HG03175 (cell line): ENCODE data around the gene FAM174B.

Source experiments
- ATAC-seq: cut with Tn5 transposase; IDR thresholded peaks from one replicate; pipeline ENCODE4 v1.9.1; 2021; ENCODE audit warnings: mild to moderate bottlenecking, moderate library complexity; ENCODE audit not compliant: unreplicated experiment

FAM174B gene

DNA sequence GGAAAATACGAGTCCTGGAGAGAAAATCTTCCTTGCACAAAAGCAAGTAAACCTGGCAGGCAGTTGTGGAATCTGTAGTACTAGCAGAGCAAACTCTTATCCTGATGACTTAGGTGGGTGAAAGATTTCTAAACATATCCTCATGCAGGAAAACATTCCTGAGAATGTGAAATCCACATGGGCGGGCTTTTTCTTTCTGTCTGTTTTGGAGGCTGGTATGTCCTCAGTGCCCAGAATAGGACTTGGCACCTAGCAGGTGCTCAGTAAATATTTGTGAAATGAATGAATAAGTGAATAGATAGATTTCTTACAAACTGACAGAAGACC, 53.3 kb downstream of the FAM174B start:
- ATAC-seq: no peak

DNA sequence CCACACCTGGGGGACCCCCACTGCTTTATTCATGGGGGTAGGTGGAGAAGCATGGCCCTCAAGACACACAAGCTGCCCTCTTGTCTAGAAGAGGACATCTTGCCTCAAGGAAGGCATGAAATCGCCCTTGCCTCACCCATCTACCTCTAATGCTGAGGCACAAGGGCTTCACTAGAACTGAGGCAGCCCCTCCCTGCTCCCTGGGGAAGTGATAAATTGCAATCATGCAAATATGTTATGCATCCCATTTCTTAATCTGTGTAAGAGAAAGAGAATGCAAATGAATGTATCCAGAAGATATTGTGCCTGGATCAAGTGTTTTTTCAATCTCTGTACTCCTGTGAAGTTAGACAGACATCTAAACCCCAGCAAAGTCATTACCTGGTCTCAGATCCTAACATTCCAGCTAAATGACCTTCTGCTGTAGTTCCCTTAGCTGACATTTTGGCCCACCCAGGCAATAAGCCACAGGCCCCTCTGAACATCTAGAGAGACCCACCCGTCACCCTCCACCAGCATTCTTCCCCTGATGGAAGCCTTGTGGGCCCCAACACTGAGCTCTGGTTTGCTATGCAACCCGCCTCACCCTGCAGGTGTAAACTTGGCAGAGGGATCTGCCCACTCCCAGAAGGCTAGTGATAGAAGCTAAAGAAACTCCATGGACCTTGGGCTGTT, 53.8 kb downstream of the FAM174B start:
- no peak for ATAC-seq

DNA sequence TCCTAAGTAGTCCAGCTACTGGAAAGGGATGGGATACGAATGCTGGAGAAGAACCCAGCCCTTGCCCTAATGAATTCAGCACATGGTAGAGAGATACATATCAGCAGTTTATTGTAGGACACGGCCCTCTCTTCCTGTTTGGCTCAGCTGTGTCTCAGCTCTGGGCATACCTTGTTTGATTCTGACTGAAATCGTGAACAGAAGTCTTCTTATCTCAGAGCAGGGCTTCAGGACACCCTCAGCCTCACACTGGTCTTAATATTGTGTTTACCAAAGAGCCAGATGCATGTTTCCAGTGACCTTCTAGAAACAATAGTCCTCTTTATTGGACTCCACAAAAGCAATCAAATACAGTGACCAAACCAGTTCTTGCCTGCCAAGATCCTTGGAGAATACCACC, 54.7 kb downstream of the FAM174B start:
- ATAC-seq: no peak

DNA sequence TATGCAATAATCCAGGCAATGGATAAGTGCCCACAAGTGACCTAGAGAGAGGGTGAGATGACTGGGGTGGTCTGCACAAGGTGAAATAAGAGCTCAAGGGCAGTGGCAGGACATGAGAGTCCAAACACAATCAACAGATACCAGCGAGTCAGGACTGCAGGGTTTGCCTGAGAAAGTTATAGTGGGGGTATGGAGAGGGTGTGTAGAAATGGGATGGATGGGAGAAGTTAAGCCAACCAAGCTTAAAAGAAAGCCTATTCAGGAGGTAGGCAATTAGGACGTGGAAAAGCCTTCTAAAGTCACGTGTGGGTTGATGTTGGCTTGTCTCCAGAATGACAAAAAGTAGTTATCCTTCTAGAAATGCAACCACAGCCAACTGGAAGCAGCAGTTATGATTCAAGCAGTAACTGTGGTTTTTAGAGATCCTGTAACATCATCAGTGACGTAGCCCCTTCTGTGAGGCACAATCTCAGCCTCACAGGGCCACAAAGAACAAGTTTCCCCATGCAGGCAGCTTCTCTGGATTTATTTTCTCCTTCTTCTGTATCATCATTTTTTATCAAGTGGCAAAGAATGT, 56.1 kb downstream of the FAM174B start:
- ATAC-seq: no peak

DNA sequence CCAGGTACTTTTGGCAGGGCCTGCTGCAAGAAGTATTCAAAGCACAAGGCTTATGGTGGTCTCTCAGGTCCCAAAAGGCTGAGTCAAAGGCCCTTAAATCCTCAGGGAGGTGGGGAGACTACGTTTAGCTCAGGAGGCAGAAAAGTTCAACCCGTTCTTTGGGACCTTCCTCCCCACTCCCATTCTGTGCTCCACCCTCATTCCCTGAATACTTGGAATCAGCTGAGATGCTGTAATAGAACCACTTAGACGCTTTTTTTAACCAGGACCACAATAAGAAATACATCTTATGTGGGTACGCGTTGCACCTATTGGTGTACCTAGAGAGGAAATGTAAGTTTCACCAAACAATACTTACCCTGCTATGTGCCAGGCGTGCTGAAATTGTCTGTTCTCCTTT, 58.0 kb downstream of the FAM174B start:
- no peak for ATAC-seq

DNA sequence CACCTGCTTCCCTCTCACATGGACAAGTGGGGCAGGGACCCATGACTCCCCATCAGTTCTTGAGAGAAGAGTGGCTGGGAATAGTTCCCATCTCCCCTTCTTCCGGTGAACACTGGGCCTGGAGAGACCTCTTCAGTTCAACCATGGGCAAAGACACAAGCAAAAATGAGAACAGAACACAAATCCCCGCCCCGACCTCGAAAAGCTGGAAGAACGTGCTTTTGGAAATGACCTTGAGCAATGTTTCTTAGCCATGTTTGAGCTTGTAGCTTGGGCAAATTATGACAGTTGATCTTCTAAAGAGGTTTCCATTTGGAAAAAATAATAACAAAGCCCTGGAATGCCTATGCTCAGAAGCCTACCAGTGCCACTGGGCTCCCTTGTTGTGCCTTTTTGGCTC, 59.0 kb downstream of the FAM174B start:
- ATAC-seq: no peak

DNA sequence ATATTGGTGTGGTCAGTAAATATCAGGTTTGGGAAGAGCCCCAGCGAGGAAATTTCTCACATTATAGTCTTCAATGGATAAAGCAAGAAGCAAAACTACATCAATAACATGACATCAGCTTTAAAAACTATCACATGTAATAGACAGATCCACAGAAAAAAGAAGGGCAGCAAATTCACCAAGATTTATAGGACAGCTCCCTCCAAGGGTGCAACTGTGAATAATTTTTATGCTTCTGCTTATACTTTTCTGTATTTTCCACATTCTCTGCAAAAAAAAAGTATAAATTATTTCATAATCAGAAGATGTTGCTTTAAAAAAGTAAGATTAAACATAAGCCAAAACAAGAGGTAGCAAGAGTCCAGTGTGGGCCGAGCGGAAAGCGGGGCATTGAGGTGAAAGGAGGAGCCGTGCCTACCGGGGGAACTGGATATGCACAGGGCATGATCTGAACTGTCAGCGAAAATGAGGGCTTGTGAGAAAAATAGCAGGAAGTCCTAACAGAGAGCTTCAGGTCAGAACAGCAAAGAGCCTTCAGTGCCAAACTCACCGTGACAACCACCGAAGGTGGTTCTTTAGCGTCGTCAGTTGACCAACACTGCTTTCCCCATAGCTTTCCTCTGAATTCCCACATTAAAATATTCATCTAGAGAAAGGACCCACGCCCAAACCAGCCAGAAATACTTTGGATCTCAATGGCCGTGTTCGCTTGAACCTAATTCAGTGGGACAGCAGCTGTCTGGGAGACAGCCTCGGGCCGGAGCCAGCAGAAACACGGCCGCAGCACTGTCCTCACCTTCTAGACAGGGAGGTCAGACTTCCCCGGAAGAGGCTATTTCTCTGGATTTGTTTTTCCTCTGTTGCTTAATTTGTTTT, 59.8 kb downstream of the FAM174B start:
- no peak for ATAC-seq

DNA sequence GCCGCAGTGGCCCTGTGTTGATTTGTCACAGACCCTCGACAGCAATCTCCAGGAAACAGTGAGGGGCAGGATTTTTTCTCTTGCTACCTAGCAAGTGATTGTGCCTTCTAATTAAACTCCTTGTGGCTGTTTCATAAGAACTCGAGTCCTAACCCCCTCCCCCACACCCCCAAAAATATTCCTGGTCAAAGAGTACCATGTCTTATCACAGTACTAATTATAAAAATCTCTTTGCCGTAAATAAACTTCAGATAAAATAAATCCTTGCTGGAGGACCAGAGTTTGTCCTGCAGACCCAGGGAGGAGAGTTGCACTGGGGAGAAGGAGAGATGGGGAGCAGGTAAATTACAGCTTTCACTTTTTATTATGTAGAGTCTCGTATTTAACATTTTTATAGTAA, 64.3 kb downstream of the FAM174B start:
- no peak for ATAC-seq

DNA sequence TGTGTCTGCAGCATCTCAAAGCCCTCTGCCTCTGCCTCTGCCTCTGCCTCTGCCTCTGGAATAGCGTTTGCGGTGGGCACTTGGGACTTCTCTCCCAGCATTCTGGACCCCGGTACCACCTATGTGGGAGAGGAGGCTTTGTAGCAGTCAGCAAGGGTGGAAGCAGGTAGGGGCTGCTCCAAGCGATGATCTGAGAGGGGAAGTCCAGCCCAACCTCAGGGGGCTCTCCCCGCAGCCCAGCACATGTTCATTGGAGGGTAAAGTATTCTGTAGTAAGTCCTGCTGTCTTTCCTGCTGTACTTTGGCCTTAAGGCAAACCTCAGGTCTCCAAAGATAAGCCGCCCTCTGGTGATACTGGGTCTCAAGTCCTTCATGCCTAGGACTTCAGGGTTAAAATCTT, 68.6 kb downstream of the FAM174B start:
- ATAC-seq: no peak

DNA sequence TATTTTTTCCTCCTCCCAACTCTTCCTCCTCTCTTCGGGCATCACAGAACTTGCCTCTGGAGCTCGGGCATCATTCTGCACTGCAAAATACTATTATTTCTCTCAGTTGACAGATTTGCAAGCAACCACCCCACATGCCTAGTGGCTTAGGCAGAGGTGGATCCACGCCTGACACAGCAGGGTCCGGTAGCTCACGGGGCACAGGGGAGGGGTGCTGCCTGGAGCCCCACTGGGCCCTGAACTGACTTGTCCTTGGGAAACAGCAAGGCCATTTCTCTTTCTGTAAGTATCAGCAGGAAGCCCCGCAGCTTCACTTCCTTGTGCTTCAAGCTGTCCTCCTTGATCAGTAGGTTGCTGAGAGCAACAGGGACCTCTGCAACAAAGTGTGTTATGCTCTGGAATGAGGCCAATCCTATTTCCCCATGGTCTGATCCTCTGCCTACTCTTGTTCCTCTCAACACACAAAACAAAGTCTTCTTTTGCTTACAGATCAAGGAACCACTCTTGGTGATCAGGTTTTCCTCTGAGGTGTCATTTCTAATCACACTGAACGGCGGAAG, 69.1 kb downstream of the FAM174B start:
- no peak for ATAC-seq

DNA sequence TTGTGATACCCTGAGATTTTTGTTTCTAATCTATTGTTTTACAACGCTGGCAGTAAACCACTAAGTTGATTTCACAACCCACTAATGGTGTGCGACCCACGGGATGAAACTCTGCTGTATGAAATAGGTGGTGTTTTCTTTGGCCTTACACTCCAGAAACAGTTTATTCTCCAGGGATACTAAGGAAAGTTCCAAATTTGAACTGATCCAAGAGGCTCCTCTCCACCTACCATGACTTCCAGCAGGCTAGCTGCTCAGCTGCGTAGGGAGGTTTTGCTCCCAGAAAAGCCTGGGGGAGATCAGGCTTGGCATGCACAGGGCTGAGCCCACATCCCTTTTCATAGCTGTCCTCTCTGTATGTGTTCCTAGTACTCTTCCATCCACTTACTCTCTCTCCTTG, 71.5 kb downstream of the FAM174B start:
- ATAC-seq: no peak

DNA sequence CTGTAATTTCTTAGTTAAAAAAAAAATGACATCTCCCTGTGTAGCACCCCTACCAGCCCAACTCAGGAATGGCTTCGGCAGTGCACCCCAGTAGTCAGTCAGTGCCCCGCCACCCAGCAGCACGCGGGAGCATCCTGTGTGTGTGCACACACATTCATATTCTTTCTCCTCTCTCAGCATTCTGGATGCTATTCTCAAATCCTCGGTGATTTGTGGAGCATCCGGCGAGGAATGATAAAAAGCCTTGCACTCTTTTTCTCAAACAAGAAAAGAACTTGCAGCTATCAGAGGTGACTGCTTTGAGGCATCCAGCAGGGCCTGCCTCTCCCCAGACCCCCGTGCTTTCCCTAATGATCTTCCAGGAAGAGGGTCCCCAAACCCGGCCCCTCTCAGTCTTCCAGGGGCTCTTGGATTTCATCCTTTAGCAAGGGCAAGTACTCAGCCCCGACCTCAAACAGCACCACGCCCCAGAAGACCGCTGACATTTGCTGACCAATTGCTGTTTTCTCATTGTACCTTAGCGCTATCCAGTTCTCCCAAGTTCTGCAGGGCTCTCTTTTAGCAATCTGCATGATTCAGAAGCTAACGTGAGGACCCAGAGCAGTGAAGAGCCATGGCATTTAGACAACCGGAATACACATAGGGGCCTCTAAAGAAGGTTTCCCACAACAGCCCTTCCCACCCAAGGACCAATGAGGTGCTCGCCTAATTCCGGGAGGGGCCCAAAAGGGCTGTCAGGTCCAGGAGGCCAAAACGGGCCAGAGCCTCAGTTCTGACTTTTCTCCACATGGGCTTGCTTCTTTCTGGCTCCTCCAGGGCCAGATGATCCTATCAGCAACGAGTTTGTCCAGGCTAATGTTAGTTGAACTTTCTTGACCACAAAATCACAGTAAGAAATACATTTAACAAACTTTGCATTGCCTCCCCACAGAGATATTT, 72.2 kb downstream of the FAM174B start:
- no peak for ATAC-seq

DNA sequence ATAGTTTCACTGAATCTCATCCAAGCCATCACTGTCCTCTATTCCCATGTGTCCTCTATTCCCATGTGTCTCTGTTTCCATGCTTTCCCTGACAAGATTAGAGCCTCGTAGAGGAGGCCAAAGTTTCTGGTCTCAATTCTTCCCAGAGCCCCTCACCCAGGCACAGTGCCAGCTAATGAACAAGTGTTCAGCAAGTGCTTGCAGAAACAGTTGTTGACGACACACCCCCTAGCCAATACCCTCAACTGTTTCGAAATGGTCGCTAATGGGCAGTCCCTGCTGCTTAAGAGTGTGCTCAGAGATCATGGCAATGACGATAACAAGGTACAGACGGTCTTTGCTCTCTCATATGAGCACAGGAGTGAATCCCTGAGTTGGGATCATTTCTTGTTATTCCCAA, 73.4 kb downstream of the FAM174B start:
- no peak for ATAC-seq

DNA sequence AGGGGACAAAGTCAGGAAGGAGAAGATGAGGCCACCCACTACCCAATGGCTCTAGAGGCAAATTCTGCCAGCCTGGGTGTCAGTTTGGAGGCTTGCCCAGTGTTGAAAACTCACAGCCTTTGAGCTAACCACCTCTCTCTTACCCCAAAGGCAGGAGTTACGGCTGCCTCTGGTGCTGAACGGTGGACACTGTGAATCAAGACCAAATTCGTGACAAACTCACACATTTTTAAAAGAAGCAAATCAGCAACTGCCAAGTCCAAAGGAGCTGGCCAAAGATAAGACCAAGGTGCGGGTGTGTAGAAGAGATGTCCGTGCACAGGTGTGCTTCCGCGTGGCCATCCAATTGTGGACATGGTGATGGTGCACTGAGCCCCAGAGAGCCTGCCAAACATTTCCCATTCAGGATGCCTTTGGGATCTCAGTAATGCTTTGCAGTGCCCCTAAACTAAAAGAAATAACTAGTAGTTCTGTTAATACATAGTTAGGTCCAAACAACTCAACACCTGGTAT, 74.6 kb downstream of the FAM174B start:
- no peak for ATAC-seq

DNA sequence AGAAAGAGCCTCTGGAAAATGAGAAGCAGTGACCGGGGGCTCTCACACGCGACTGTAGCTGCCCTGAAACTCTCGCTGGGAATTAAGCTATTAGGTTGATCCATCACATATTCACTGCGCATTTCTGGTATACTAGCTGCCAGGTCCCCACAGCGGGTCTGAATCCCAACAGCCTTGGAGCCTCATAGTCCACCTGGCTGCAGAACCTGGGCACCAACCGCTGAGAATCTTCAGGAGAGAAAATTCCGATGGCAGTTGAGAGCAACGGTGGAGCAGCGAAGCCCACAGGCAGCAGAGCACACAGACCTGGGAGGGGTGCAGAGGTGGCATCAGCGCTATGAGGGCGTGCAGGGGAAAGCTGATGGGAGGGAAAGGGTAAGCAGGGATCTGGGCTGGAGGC, 75.1 kb downstream of the FAM174B start:
- ATAC-seq: no peak

DNA sequence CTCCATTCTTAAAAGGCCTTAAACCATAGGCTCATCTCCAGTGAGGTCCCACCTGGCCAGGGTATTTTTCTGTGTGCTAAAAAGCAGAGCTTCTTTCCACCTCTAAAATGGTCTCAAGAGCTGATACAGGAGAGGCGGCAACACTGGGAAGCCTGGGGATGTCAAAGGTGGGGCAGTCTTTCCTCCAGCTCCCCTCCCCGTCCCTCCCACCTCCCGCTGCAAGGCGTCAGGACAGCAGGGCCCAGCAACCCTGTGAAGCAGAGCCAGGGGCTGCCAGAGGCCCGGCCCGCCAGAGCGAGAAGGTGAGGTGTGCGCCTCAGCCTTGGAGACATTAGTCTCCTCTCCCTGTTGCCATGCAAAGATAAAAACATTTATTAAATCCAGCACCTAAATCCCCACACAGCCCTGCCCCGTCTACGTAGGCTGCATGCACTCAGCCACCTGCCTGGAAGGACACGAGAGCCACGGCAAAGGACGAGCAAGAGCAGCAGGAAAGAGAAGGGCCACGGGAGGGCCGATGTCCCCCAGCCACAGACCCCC, 75.6 kb downstream of the FAM174B start:
- no peak for ATAC-seq

DNA sequence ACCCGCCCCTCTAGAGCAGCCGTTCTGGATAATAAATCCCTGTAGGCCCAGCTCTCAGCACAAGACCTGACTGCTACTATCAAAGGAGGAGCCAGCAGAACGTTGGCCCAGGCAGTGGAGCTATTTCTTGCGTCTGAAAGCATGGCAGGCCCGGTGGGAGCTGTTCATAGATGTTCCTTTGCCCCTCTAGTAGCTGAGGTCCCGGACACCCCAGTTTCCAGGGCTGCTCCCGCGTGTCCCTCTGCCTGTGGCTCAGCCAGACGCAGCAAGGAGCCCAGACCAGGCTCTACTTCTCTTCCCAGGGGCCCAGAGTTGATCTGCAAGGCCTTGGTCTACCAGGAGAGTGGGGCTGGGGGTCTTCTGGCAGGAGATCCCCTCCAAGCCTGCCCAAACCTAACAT, 76.1 kb downstream of the FAM174B start:
- ATAC-seq: no peak

DNA sequence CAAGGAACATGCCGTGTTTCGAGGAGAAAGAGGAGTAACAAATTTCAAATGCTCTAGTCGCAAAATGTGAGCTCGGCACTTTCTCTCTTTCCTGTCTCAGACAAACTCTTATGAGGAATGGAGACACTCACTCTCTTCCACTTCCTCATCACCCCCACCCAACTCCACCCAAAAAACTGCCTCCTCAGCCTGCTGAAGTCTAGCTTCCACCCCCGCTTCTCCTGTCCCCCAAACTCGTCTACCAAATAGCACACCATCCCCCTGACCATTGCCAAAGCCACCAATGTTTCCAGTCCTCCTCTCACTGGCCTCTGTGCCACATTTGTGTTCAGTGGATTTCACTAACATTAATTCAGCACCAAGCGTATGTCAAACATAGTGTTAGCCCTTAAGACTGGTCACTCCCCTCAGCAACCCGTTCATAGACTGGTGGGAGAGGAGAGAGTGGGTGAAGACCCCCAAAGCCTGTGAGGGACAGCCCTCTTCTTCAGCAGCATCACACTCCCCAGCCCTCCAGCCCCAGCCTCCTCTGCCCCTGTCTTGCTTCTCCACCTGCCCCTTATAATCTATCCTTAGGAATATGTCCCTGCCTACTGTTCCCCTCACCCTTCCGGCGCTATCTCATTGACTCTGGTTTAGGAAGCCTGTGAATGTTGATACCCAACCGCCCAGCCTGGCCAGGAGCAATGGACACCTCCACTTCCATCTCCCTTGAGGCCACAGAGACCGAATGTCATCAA, 77.3 kb downstream of the FAM174B start:
- ATAC-seq: no peak

DNA sequence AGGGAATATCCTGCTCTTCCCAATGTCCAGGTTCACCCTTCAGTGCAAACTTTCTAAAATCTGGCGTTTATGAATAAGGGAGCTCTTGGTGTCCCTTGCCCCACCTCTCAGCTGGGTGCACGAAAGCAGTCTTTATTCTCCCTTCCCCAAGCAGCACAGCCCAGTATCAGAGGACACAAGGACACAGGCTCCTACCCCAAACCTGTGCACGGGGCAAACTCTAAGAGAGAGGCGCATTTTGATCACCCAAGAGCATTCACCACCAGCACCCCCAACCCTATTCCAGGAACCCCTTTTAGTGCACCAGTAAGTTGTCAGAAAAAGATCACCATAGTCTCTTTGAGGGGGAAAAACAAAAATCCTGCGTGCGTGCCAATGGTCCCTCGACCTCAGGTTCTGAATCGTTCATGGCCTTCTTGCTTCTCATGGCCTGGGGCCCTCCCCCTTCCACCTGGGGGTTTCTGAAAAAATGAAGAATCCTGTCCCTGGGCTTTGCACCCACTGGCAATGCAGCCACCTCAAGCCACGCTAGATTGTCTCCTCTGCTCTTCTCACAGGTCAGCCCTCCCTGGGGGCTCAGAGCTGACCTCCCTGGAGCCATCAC, 78.9 kb downstream of the FAM174B start:
- no peak for ATAC-seq
